UCSD-AML1 (cell line): ENCODE data around the gene NCOA1.
A peak's percentile ranks its signal among the peaks of the same experiment; 100 is the strongest.
"Not testable (repeated sequence)": the region's sequence is repeated elsewhere in the genome, so short reads cannot be mapped to it uniquely, and the experiment has no call there.

Source experiments
- DNase-seq: peaks from one replicate; lab custom pipeline; 2025; ENCODE audit not compliant: unreplicated experiment; lab: John Stamatoyannopoulos, UW

NCOA1 gene

DNA sequence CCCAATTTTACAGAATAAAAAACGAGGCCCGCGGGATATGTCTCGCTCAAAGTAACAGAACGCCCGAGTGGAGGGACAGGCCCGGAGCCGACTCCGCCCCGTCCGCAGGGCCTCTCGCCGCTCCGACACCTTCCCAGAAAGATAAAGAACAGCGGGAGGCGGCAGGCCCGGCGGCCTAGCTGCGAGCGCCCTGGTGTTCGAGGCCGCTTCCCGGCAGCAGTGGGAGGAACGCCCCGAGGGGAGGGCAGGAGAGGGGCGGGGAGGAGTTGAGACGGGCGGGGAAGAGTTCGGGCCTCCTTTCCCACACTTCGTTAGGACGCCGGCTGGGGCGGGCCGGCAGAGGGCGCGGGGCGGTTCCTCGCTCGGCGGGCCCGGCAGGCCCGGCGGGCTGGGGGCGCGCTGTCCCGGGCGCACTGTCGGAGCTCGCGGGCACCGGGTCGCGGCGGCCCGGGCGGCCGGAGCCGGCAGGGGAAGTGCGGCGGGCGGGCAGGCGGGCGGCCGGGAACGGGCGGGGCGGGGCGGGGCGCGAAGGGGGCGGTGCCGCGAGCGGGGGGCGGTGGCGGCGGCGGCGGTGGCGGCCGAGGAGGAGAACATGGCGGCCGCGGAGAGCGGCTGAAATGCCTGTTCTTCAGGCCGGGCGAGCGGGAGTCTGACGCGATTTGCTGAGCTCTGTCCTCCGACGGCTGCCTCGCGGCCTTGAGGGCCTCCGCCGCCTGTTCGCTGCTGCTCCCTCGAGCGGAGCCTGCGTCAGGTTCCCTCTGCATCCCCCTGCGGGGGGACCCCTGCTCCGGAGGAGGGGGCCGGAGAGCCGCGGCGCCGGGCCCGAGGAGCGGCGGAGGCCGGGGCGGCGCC lies at the start of gene NCOA1:
Gene NCOA1, plus strand, starts transcription at position 565 of the 852 bp plus-strand sequence. CDS start 167,424 bp downstream, outside the sequence.
- DNase-seq: peak; percentile 92

DNA sequence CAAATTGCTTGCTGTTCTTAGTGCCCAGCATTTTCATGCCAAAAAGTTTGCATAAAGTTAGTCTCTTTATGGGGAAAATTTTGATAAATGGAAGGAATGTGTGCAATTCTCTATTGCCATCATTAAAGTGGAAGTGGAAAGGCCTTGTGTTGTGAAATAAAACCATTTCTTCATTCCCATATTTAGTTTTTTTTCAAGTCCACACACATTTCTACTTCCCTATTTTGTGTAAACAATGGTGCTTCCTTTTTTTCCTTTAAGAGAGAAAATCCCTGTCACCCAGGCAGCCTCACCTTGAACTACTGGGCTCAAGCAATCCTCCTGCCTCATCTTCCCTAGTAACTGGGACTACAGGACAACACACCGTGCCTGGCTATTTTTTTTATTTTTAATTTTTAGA lies 42.3 kb upstream of the NCOA1 start:
- no peak for DNase-seq

DNA sequence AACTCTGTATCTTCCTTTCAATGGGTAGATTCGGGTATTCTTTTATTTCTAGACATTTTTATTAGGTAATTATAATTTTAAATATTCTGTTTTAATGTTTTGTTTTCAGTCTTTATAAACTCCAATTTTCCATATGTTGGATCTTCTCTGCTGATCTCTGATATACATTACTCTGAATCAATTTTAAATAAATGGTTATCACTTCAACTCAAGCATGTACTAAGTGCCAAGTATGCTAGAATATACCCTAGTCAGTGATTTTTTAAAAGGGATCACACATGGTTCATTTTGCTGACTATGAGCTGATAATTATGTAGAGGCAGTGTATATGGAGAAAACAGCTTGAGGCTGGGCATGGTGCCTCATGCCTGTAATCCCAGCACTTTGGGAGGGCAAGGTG lies 41.7 kb upstream of the NCOA1 start:
- DNase-seq: no peak

DNA sequence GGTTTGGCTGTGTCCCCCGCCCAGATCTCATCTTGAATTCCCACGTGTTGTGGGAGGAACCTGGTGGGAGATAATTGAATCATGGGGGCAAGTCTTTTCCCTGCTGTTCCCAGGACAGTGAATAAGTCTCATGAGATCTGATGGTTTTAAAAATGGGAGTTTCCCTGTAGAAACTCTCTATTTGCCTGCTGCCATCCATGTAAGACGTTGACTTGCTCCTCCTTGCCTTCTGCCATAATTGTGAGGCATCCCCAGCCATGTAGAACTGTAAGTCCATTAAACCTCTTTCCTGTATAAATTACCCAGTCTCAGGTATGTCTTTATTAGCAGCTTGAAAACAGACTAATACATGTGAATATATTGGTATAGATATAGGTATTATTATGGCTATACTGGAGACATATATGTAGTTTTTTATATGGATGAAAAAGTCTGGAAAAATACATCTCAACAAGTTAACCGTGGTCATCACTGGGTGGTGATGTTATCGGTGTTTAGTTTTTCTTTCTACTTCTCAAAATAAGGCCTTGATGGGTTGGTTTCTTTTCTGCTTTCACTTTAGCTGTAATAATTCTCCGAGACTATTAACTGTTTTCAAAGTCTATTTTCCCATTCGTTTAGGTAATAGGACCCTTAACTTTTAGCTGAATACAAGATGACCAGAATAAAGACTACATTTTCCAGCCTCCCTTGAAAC lies 39.1 kb upstream of the NCOA1 start:
- no peak for DNase-seq

DNA sequence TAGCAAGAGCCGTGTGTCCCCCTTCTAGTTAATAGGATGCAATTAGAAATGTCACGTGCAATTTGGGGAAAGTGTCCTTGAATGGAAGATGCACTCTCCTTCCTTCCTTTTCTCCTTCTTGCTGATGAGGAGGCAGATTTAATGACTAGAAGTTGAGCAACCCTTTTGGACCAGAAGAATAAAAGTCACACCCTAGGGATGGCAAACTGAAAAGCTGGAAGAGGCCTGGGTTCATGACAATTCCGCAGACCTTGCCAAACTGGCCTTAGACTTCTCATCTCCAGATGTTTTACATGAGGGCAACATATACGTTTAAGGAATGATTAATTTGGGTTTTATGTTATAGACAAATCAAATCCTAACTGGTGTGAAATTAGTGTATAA lies 38.6 kb upstream of the NCOA1 start:
- no peak for DNase-seq

DNA sequence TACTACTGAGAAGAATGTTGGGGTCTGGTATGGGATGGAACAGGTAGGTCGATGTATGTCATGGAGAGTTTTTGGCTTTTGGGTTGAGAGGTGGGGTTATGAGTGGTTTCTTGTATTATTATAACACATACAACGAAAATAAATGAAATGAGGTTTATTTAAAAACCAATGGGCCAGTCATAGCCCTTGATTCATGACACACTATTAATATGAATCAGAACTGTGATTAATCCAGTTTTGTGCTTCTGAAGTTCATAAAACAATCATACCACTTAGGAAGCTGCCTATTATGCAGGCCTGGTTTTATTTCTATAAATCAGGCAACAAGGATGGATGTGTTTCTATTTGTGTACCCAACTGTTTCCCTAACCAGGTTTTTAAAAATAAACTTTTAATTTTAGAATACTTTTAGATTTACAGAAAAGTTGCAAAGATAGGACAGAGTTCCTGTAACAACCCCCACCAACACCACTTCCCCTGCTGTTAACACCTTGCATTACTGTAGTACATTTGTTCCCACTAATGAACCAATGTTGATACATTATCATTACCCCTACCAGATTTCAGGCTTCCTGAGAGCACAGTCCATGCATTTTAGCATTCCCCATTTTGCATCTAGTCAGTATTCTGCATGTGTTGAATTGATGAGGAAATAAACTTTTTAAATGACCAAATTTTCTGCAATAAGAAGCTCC lies 37.5 kb upstream of the NCOA1 start:
- no peak for DNase-seq

DNA sequence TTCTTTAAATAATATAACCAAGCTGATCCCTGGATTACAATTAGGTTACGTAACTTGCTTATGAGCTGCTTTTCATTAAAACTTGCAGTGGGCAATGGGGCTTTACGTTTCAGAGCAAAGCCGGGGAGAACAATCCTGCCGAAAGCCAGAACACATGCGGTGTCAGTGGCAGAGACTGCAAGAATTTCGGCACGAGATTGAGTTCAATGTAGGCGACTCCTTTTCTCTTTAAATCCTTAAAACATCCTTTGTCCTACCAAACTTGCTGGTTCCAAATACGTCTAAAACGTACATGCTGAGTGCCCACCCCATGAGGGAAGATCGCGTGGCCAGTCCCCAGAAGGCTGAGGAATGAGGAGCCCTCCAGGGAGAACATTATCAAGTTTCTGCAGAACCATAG lies 36.8 kb upstream of the NCOA1 start:
- DNase-seq: no peak

DNA sequence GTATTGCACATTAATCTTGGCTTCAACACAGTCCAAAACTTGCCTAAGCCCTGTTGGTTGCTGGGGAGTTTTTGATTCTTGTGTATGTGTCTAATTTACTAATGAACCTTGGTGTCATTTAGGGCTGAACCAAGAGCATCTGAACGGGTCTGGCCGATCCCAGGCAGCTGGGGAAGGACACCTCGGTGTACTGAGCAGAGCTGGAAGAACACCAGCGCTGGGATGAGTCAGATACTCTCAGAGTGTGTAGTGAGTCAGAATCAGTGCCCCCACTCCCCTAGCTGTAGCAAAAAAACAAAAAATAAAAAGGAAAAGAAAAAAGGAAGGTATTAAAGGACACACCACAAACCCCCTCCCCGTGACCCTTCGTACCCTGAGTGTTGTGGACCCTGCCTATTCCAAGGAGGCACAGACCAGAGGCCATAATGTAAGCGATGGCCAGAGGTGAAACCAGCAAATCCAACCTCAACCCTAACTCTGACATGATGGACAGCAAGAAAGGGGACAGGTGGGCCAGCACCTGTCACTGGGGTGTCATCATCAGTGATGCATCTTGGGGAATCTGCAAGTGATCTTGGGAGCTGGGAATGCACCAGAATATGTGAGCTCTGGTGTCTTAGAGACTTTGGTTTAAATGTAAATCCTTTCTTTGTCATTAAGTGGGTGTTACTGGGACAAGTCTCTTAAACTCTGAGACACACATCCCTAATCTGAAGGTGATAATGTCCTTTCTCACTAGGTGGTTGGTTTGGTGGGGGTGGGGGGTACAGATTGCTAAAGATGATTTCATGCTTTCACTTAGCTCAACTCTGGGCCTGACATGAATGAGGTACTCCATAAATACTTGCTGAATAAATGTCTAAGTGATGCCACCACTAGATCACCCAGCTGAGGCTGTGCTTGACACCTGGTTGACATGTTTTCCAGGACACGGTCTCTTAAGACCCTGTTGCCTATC lies 34.2 kb upstream of the NCOA1 start:
- DNase-seq: no peak

DNA sequence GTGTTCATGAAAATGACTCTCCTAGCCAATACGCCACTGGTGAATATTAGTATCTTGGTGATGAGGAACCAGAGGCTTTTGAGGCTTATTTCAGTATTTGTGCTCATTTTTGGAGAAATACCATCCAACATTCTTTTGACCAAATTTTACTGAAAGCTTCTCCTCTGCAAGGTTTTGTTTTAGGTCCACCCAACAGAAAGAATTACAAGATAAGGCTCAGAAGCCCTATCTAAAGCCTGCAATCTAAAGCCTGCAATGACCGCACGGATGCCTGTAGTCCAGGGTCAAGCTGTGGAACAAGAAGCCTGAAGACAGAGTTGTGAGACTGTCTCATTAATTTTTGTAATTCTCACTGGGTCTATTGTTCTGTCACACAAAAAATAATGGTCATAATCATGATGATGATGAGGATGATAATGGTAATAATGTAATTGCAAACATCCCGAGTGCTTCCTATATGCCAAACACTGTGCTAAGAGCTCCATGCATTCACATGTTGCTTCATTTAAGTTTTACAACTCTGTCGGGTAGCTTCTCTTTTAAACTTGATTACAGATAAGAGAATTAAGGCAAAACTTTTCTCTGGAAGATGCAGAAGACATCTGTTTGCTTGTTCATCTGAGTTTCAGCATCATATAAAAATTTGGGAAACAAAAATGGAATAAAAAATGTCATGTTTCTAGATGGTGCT lies 33.2 kb upstream of the NCOA1 start:
- no peak for DNase-seq

DNA sequence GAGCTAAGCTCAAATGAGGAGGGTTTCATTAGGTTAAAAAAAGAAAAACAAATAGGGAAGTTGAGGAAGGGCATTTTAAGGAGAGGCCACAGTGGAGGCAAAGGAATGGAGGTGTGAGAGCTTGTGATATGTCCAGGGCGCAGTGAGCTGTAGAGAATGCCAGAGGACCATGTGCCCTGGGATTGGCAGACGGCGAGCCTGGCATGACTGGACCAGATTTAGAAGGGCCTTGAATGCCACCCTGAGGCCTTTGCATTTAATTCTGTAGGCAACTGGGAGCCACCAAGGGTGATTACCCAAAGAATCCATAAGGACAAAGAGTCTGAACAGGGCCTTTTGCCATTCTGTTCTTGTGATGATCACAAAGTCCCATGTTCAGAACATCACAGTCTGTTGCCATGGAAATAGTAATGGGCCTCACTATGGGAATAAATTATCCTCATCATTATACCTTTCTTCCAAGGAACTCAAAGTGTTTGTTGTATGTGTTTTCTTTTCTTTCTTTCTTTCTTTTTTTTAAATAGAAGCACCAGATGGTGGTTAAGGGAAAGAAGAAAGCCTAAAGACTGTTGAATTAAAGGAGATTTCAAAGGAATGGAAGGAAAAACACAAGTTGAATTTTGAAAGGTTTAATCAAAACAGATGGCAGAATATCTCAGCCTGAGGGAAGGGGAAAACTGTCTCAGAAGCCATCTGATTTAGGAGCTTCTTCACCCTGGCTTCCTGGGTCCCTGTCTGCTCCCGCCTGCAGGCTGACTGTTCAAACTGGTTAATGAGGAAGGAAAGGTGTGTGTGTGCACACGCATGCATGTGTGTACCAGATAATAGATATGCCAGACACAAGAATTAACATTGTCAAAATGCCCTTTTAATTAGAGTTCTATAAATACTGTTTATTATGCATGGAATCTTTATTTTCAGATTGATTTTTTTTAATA lies 31.6 kb upstream of the NCOA1 start:
- no peak for DNase-seq

DNA sequence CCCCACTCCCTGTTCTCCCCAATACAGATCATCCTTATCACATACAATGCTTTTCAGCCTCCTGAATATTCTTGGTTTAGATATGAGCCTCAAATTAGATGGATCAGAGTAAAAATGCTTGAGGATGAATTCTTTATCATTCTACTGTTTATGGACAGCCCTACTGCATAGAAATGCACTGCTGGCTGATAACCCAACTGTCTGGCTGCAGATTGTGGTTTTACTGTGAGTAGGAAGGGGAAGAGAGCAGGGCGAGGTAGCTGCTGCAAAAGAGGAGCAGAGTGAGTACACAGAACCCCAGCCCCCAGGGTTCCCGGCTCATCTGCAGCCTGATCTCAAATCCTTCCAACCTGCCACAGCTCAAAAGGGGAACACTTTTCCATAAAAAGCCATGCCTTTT lies 29.4 kb upstream of the NCOA1 start:
- DNase-seq: peak; percentile 17

DNA sequence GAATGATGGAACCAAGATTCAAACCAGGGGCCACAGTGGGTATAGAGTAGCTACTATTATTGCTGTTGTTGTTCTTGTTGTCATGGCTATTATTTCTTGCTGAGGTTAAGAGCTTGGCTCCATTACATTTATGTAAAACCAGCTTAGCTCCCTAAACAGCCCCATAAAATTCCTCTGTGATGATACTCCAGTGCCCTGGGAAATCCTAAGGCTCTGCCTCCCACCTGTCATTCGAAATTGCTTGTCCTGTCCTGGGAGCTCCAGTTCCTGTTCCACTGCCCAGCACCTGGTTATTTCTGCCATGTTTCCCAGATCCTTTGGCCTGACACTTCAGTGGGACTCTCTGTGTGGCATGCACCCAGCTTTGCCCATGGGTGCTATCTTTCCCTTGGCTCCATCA lies 27.8 kb upstream of the NCOA1 start:
- no peak for DNase-seq

DNA sequence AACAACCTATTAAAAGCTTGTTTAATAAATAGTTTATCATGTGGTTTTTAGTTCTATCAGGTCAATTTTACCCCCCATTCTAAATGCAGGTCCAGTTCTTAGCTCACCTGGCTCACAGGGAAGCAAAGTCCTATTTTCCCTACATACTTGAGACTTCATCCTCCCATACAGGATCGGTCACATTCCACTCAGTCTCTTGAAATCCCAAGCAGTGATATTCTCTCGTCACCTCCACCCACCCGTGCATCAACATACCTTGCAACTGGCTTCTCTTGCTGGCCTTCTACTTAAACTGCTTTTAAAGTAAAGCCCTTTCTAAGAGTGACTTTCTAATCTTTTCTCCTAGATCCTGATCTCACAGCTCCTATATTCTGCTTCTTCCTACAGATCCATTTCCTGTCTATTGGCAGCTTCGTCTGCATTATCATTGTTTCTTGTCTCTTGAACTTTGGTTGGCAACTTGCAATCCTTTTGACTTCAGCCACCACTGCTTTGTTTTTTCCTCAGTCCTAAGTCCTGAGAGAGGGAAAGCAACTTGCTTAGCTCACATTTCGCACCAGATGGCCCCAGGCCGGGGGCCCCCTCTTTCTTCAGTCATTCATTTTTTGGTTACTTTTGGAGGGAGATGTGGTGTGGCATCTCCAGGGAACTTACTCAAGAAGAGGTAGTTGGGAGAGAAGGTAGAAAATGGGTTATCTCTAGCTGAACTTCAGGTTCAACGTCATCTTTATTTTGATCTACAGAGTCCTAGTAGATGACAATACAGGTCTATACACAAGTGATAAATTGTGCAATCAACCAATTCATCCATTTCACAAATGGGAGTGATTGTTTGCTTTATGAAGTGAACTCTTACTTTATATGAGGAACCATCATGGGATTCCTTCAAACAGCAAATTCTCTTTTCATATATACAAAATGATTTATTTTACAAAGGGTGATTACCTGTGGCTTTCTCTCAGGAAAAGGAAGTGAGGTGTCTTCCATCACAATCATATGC lies 23.9 kb upstream of the NCOA1 start:
- no peak for DNase-seq

DNA sequence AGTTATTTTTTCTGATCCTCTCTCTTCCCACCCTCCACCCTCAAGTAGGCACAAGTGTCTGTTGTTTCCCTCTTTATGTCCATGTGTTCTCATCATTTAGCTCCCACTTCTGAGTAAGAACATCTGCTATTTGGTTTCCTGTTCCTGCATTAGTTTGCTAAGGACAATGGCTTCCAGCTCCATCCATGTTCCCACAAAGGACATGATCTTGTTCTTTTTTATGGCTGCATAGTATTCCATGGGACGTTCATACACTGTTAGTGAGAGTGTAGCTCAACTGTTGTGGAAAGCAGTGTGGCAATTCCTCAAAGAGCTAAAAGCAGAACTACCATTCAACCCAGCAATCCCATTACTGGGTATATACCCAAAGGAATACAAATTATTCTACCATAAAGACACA lies 22.6 kb upstream of the NCOA1 start:
- not testable (repeated sequence) for DNase-seq

DNA sequence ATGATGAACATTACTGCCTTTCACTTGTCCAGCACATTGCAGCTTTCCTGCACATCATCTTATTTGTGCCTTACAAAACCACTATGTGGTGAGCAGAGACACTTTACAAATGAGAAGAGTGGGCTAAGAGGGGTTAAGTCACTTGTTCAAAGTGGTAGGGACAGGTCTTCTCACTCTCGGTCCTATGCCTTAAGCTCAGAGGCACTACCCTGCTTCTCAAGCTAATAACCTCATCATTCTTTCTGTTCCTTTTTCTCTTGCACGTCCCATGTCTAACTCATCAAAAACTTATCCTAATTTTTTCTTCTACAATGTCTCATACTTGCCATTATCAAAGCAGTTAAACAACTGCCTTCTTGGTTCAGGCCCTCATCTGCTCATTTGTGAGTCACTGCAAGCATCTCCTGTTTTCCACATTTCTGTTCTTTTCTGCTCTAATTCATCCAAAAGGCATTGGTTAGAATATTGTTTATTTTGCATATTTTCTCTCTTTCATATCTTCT lies 21.9 kb upstream of the NCOA1 start:
- DNase-seq: no peak

DNA sequence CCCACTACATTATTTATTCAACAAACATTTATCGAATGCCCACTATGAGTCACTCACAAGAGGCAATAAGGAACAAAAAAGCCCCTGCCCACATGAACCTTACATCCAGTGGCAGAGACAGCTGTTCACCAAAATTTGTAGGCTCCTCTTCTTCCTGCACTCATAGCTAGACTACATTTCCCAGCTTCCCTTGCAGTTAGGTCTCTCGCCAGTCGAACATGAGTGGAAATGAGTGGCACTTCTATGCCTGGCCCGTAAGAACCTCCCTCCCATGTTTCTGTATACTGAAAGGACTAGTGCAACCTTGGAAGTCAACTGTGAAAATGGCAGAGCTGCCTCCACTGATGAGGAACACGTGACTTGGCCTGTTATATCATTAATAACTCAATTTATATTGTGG lies 19.4 kb upstream of the NCOA1 start:
- DNase-seq: no peak

DNA sequence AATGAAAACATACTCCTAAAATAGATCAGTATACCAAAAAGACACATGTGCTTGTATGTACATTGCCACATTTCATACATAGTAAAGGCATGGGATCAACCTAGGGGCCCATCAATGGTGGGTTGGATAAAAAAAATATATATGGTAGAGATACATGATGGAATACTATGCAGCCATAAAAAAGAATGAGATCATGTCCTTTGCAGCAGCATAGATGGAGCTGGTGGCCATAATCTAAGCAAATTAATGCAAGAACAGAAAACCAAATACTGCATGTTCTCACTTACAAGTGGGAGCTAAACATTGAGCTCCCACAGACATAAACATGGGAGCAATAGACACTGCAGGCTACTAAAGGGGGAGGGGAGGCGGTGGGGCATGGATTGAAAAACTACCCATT lies 18.6 kb upstream of the NCOA1 start:
- no peak for DNase-seq

DNA sequence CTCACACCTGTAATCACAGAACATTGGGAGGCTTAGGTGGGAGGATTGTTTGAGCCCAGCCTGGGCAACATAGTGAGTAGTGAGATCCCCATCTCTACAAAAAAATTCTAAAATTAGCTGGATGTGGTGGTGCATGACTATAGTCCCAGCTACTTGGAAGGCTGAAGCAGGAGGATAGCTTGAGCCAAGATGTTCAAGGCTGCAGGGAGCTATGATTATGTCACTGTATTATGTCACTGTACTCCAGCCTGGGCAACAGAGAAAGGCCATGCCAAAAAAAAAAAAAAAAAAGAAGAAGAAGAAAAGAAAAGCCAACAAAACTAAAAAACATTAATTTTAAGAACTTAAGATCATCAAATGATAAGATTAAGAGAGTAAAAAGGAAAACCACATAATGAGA lies 17.4 kb upstream of the NCOA1 start:
- DNase-seq: no peak
